NCI-H526 (cell line): ENCODE data around the gene SLC26A8.
"Not testable (repeated sequence)": the region's sequence is repeated elsewhere in the genome, so short reads cannot be mapped to it uniquely, and the experiment has no call there.

Source experiments
- DNase-seq, 2 experiments: peaks; one replicate each; lab custom pipeline; 2025; lab: John Stamatoyannopoulos, UW

SLC26A8 gene

GRCh38 chr6:35941170-35941569, 83.3 kb downstream of the SLC26A8 start:
- not testable (repeated sequence) for DNase-seq

GRCh38 chr6:35940014-35940413, 84.4 kb downstream of the SLC26A8 start:
- DNase-seq = not testable (repeated sequence)

- DNase-seq = not testable (repeated sequence)
These were observed 85.2 kb downstream of the SLC26A8 start for GRCh38 chr6:35939259-35939658.

GRCh38 chr6:35936681-35937359, 87.6 kb downstream of the SLC26A8 start:
- DNase-seq = no peak

GRCh38 chr6:35935469-35935868, 89.0 kb downstream of the SLC26A8 start:
- no peak for DNase-seq

GRCh38 chr6:35933844-35934243, 90.6 kb downstream of the SLC26A8 start:
- no peak for DNase-seq

GRCh38 chr6:35931873-35932272, 92.6 kb downstream of the SLC26A8 start:
- not testable (repeated sequence) for DNase-seq

- DNase-seq = no peak
These were observed 93.3 kb downstream of the SLC26A8 start for GRCh38 chr6:35931120-35931561.

GRCh38 chr6:35929601-35930000, 94.8 kb downstream of the SLC26A8 start:
- DNase-seq = no peak

GRCh38 chr6:35926509-35927215, 97.8 kb downstream of the SLC26A8 start:
- DNase-seq = no peak

- DNase-seq = no peak
These were observed 98.5 kb downstream of the SLC26A8 start for GRCh38 chr6:35925961-35926360.

- DNase-seq = no peak
These were observed 100.3 kb downstream of the SLC26A8 start for GRCh38 chr6:35924146-35924545.

- peak in 1 of 2 experiments; percentile 27 for DNase-seq
These were observed 102.3 kb downstream of the SLC26A8 start for GRCh38 chr6:35922139-35922554.

- peak; percentile 82 to 97 for DNase-seq
These were observed 103.4 kb downstream of the SLC26A8 start, which contains the start of gene SRPK1 for GRCh38 chr6:35920793-35921732. TSS of gene SRPK1 (minus strand) at chr6:35921098. CDS start at chr6:35921056, 42 bp downstream.

- peak in 1 of 2 experiments; percentile 56 for DNase-seq
These were observed 104.4 kb downstream of the SLC26A8 start for GRCh38 chr6:35919827-35920751.

GRCh38 chr6:35919085-35919826, 105.2 kb downstream of the SLC26A8 start:
- peak in 1 of 2 experiments; percentile 26 for DNase-seq

GRCh38 chr6:35916893-35917292, 107.5 kb downstream of the SLC26A8 start:
- DNase-seq = not testable (repeated sequence)

GRCh38 chr6:35916056-35916455, 108.4 kb downstream of the SLC26A8 start:
- DNase-seq = no peak

- DNase-seq = no peak
These were observed 109.9 kb downstream of the SLC26A8 start for GRCh38 chr6:35914536-35914935.
